ENCODE results near the gene SLC6A1. TPM values are rescaled to one million over a fixed set of nuclear protein-coding genes. Genes with fewer than 3 reads are reported as not detected.

The SLC6A1 gene
- total and polyA plus RNA-seq, 2 of the 4 experiments (the other 2 are of a cell fraction), result 0.02 TPM; not detected in 1

DNA sequence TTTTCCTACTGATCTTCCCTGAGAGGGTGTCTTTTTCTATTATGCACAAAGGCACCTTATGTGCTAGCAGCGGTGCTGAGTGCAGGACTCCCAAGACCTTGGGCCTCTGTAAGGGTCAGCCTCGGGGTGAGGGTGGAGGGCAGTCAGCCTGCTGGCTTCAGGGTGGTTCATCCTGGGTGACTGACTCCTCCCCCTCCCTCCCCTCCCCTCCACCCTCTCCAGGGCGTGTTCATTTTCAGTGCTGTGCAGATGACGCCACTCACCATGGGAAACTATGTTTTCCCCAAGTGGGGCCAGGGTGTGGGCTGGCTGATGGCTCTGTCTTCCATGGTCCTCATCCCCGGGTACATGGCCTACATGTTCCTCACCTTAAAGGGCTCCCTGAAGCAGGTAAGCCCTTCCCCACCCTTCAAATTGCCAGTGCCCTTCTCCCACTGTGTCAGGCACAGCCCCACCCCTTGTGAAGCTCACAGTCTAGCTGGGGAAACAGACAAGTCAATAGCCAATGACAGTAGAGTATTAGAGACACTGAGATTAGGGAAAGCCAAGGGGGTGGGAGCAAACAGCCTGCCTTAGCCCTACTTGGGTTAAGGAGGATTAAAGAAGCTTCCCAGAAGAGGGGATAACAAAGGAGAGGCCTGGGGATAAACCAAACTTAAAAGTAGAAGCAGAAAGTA, 41.9 kb downstream of the SLC6A1 start:
- BruUV-seq (replicated peaks), result no TSS peak
- CTCF ChIA-PET, result no interaction called here
- no peak for ATAC-seq (ENCODE audit: low read depth)

More for the DNA sequence above, 41.9 kb downstream of the SLC6A1 start:
- Histone ChIP-seq H2BK120ac (ENCODE audit: low read depth, low read length) (no peak overlapping the region), H2BK20ac (ENCODE audit: low read depth, low read length) (no peak overlapping the region), H3K27me3 (ENCODE audit: control insufficient read depth, insufficient read depth, low read length) (peaks cover 24% of the 10 kb centered on the region), H3K14ac (replicated peaks; ENCODE audit: low read depth, low read length) (no peak overlapping the region), H4K20me1 (ENCODE audit: insufficient read depth, low read length) (no peaks in the 10 kb centered on the region), H3K9me3 (ENCODE audit: control insufficient read depth, insufficient read depth, low read length) (no peaks in the 10 kb centered on the region), H2BK5ac (ENCODE audit: low read depth, low read length, poor library complexity, severe bottlenecking) (no peak overlapping the region), H3K56ac (ENCODE audit: extremely low read depth, insufficient read depth, low read length) (no peak overlapping the region), H3K4me3 (ENCODE audit: insufficient read depth, low read depth, low read length) (no peak overlapping the region), H3K27ac (ENCODE audit: insufficient read depth, low read length) (no peak overlapping the region), H4K91ac (ENCODE audit: insufficient read depth, low read depth, low read length) (no peak overlapping the region), H4K5ac (ENCODE audit: low read depth, low read length) (no peak overlapping the region), H3K4me1 (ENCODE audit: control insufficient read depth, insufficient read depth, low read length) (no peaks in the 10 kb centered on the region), H2AK5ac (ENCODE audit: low read depth, low read length) (no peak overlapping the region), H3K23ac (ENCODE audit: low read depth, low read length) (no peak overlapping the region), H2AK9ac (replicated peaks; ENCODE audit: low read depth, low read length, poor library complexity) (no peak overlapping the region), H3K4me2 (ENCODE audit: low read depth, low read length) (no peak overlapping the region), H4K8ac (ENCODE audit: low read depth in 2 of 2, low read length in 2 of 2) (no peak overlapping the region), H3K9me1 (ENCODE audit: insufficient read depth, low read length) (no peaks in the 10 kb centered on the region), H3K9ac (ENCODE audit: low read depth, low read length) (no peak overlapping the region), H2BK15ac (ENCODE audit: low read depth, low read length) (no peak overlapping the region), H2AFZ (replicated peaks; ENCODE audit: low read length, poor library complexity) (no peak overlapping the region), H3K18ac (ENCODE audit: low read depth, low read length) (no peak overlapping the region), H3K36me3 (ENCODE audit: control insufficient read depth, insufficient read depth, low read length) (no peaks in the 10 kb centered on the region), H3K79me1 (ENCODE audit: low read depth in 1 of 2, low read length in 2 of 2) (no peaks in the 10 kb centered on the region), H3K4ac (ENCODE audit: low read depth, low read length) (no peak overlapping the region)
- POLR2A ChIA-PET (ENCODE audit: unreplicated experiment), result interaction anchor here (0.6 kb wide), 1 partner anchor 12 kb away, joined by 4 read pairs; no protein-coding TSS in a partner anchor
- in situ Hi-C loops (cut with MboI; ENCODE audit: low sequenced_read_pairs) (no loop called here), intact Hi-C loops (cut with micrococcal nuclease) (no loop called here), dilution Hi-C loops (cut with HindIII; ENCODE audit: low sequenced_read_pairs, unreplicated experiment) (no loop called here)
- no CpG with 5 or more reads among the region's 5 CpGs for WGBS, 2 experiments (ENCODE audit: extremely low coverage in 2 of 2, insufficient read length in 1 of 2)
- no peak for DNase-seq
- TF ChIP-seq MAZ (IDR thresholded peaks at IDR 0.05; ENCODE audit: borderline replicate concordance, low read depth, low read length) (no peak), BHLHE40 (IDR thresholded peaks at IDR 0.05; ENCODE audit: low read depth, low read length) (no peak), MXI1 (IDR thresholded peaks at IDR 0.05; ENCODE audit: borderline replicate concordance, low read depth, low read length) (no peak), RCOR1 (IDR thresholded peaks at IDR 0.05; ENCODE audit: insufficient replicate concordance, low read length) (no peak), POLR2A (IDR thresholded peaks at IDR 0.05; ENCODE audit: low read depth, low read length) (no peak), RFX5 (IDR thresholded peaks at IDR 0.05; ENCODE audit: low read depth, low read length) (no peak), SMC3 (IDR thresholded peaks at IDR 0.05; ENCODE audit: low read depth, low read length) (no peak), RAD21 (IDR thresholded peaks at IDR 0.05; ENCODE audit: low read length) (no peak), MAFK (IDR thresholded peaks at IDR 0.05; ENCODE audit: low read depth, low read length) (no peak), CEBPB (IDR thresholded peaks at IDR 0.05; ENCODE audit: low read depth, low read length) (no peak), FOS (IDR thresholded peaks at IDR 0.05; ENCODE audit: low read depth, low read length) (no peak)
- TF ChIP-seq, protein P1, sequence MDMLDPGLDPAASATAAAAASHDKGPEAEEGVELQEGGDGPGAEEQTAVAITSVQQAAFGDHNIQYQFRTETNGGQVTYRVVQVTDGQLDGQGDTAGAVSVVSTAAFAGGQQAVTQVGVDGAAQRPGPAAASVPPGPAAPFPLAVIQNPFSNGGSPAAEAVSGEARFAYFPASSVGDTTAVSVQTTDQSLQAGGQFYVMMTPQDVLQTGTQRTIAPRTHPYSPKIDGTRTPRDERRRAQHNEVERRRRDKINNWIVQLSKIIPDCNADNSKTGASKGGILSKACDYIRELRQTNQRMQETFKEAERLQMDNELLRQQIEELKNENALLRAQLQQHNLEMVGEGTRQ (IDR thresholded peaks at IDR 0.05; ENCODE audit: low read depth, low read length), result no peak

Data from IMR-90 (cell line).